HPDE6-E6E7 (cell line): Measurements from ENCODE around the gene CRYBB1.
A peak's percentile ranks its signal among the peaks of the same experiment; 100 is the strongest.

ENCODE experiments used
- DNase-seq: peaks from one replicate; pipeline ENCODE4 v3.0.0; 2011; ENCODE audit warnings: missing footprints; ENCODE audit errors: extremely low spot score

Gene CRYBB1

GRCh38 chr22:26577081-26577480, 40.7 kb downstream of the CRYBB1 start:
- no peak for DNase-seq

DNA sequence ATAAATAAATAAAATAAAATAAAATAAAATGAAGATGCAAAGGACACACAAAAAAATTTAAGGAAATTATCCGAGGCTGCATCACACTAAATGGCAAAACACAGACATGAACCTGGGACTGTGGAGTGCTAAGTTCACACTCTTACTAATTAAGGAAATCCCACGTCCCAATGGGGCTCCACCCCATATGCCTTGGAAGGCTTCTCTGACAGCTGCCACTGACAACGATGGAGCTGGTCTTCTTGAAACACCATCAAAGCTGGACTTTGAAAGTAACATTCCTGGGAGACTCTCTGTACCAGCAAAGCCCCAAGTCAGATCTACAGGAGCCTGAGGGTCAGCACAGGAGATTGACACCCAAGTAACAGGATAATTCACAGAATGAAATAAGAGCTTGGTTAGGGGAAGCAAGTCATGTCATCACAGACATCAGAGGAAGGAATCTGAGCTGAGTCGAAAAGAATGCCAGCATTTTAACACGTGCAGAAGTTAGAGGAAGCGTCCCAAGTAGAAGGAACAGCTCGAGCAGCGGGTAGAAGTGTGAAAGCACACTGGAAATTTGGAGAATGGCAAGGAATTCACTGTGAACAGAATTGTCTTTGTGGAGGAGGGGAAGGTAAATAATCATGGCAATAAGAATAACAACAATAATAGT, 41.7 kb downstream of the CRYBB1 start:
- no peak for DNase-seq

GRCh38 chr22:26574001-26574723, 43.7 kb downstream of the CRYBB1 start:
- DNase-seq, result no peak

DNA sequence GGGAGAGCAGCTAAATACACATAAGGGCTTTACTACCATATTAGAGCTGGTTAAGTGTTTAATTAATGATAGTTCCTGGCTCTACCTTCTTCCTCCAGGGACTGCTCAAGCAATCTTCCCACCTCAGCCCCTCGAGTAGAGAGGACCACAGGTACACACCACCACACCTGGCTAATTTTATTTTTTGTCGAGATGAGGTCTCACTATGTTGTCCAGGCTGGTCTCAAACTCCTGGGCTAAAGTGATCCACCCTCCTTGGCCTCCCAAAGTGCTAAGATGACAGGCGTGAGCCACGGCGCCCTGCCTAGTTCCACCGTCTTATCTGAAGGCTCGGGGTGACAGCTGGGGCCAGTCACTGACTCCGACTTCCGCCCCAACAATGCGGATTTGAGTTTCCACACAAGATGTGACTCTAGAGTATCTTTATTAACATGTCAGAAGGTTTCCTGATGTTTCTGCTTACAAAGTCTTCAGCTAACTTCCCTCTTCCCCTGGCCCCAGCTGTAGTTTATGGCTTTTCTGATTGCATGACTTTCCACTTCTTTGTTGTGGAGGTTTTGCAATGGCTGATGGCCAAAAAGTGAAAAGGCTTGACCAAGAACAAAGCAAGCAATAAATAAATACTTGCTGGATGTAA, 44.7 kb downstream of the CRYBB1 start:
- no peak for DNase-seq

DNA sequence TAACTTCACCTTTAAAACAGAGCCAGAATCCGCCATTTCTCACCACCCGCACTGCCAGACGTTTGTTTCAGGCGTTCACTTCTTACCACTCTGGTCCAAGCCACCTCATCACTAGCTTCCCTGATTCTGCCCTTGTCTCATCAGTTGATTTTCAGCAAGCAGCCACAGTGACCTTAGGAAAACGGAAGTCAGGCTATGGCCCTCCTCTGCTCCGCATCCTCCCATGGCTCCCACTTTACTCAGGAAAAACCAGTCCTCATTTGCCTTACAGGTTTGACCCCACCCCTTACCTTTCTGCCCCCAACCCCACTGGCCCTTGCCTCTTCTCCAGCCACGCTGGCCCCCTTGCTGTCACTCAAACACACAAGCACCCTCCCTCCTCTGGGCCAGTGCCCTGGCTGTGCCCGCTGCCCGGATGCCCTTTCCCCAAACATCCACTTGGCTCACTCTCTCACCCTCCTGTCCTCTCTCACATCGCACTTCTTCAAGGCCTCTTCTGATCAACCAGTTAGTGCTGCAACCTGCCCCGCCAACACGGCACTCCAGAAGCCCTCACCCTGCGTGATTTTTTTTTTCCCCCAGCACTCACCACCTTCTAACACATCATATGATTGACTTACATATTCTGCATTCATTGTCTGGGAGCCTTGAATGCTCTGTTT, 46.8 kb downstream of the CRYBB1 start:
- DNase-seq, result no peak

- DNase-seq, result no peak
Measured at GRCh38 chr22:26570115-26570514, 47.7 kb downstream of the CRYBB1 start.

GRCh38 chr22:26568207-26568706, 49.6 kb downstream of the CRYBB1 start:
- peak; percentile 64 for DNase-seq

DNA sequence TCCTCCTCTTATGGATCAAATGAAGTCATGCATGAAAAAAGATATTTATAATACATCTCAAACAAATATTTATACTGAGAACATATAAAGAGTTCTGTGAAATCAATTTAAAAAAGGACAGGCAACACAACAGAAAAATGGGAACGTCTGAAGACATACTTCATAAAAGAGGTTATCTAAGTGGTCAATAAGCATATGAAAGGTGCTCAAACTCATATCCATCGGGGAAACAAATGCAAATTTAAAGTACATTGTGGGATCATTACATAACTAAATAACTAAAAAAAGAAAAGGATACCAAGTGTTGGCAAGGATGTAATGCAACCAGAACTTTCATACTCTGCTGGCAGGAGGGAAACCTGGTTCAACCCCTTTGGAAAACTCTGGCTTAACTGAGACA, 50.2 kb downstream of the CRYBB1 start:
- no peak for DNase-seq

- no peak for DNase-seq
Measured at GRCh38 chr22:26566994-26567393, 50.8 kb downstream of the CRYBB1 start.

DNA sequence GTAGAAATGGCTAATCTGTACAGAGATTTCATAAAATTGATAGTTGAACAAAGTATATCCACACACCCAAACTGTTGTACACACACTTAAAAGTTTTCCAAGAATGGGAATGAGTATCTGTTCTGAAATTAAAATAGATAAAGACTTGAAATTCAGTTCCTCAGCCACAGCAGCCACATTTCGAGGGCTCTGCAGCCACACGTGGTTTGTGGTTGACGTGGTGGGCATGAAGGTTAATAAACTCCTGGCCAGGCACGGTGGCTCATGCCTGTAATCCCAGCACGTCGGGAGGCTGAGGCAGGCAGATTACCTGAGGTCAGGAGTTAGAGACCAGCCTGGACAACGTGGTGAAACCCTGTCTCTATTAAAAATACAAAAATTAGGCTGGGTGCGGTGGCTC, 51.9 kb downstream of the CRYBB1 start:
- no peak for DNase-seq

- peak; percentile 54 for DNase-seq
Measured at GRCh38 chr22:26565181-26565580, 52.6 kb downstream of the CRYBB1 start.

GRCh38 chr22:26564672-26565071, 53.2 kb downstream of the CRYBB1 start:
- no peak for DNase-seq

- DNase-seq, result peak; percentile 71
Measured at GRCh38 chr22:26564181-26564580, 53.6 kb downstream of the CRYBB1 start.

GRCh38 chr22:26563022-26563421, 54.8 kb downstream of the CRYBB1 start:
- DNase-seq, result no peak

DNA sequence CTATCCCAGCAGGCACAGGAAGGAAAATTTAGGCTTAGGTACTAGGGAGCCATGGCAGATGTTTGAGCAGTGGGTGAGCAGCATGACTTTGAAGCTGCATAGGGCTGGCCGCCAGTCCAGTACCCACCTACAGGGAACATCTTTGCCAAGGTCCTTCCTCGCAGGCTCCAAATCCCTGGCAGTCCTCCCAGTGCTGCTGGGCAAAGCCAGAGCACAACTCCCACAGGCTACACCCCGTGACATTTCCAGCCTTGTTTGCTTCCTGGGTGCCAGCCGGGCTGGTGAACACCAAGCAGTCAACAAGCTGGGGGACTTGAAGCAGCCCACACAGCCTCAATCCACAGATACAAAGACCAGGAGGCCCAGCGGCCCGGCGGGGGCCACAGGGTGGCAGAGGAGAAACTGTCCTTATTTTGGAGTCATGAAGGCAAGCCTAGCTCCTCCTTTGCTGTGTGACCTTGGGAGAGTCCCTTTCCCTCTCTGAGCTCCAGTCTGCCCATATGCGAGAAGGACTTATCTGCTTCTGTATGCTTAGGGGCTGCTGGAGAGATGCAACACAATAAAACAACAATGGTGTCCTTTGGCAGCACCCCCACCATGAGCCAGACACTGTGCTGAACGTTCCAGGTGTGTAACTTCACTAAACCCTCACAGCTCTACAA, 55.9 kb downstream of the CRYBB1 start:
- DNase-seq, result no peak

DNA sequence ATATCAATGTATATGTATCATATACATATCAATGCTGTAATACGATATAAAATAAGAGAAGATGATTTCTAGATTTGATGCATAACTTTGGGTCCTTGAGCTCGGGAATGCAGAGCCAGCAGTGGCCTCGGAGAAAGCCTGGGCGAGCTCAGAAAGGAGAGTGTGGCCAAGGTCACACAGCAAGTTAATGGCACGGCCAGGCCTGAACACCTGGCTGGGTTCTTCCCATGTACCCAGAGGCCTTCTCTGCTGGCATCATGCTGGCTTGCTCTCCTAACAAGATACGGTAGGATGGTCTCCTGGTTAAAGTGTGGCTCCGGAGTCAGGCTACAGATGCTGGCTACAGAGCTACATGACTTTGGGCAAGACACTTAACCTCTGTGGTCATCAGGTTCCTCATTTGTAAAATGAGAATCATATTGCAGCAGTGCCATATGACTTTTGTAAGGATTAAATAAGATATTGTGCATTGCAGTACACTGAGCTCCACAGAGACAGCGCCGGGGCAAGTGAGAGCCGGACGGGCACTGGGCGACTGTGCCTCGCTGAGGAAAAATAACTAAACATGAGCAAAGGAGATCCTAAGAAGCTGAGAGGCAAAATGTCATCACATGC, 57.8 kb downstream of the CRYBB1 start:
- no peak for DNase-seq

GRCh38 chr22:26558248-26558895, 59.5 kb downstream of the CRYBB1 start:
- no peak for DNase-seq

- no peak for DNase-seq
Measured at GRCh38 chr22:26556904-26557303, 60.9 kb downstream of the CRYBB1 start.

- no peak for DNase-seq
Measured at GRCh38 chr22:26555478-26555877, 62.3 kb downstream of the CRYBB1 start.

- no peak for DNase-seq
Measured at GRCh38 chr22:26554956-26555355, 62.9 kb downstream of the CRYBB1 start.
